GM13977 (cell line): ENCODE measurements around the gene OR2Z1.

Experiments used
- DNase-seq: peaks from one replicate; pipeline ENCODE4 v3.0.0; 2012; ENCODE audit warnings: low spot score
- CTCF ChIP-seq: IDR thresholded peaks from 2 replicates; pipeline ENCODE4 v1.5.1; 2012; ENCODE audit warnings: mild to moderate bottlenecking, control low read depth; ENCODE audit not compliant: insufficient read depth; ENCODE audit errors: extremely low read depth, missing control alignments
- in situ Hi-C: fragments of 300-500 bp; cut with MboI; formaldehyde crosslinking; loops from one replicate; pipeline ENCODE4 v1.12.0; 2022; ENCODE audit warnings: low sequenced_read_pairs, low pct_unique_long_range_greater_than_20kb, mixed read lengths, inconsistent platforms; ENCODE audit not compliant: unreplicated experiment

The OR2Z1 gene

GRCh38 chr19:8721334-8721733 lies at the start of gene OR2Z1:
OR2Z1 (plus strand) TSS chr19:8721634; CDS start chr19:8731029, 9,395 bp downstream.
- in situ Hi-C loops = no loop called here
- DNase-seq = no peak
- TF ChIP-seq CTCF = no peak

- in situ Hi-C loops = no loop called here
- DNase-seq = no peak
These were observed 48.0 kb upstream of the OR2Z1 start for GRCh38 chr19:8673276-8673891.

GRCh38 chr19:8675066-8675465 lies 46.4 kb upstream of the OR2Z1 start:
- in situ Hi-C loops = no loop called here
- no peak for TF ChIP-seq CTCF
- DNase-seq = no peak

More at GRCh38 chr19:8673276-8673891, 48.0 kb upstream of the OR2Z1 start:
- TF ChIP-seq CTCF = no peak

- in situ Hi-C loops = no loop called here
- DNase-seq = no peak
These were observed 43.1 kb upstream of the OR2Z1 start for GRCh38 chr19:8678244-8678807.

GRCh38 chr19:8680676-8681344 lies 40.6 kb upstream of the OR2Z1 start:
- DNase-seq = no peak
- in situ Hi-C loops = no loop called here
- TF ChIP-seq CTCF = no peak

More at GRCh38 chr19:8678244-8678807, 43.1 kb upstream of the OR2Z1 start:
- no peak for TF ChIP-seq CTCF

GRCh38 chr19:8681345-8682029 lies 39.9 kb upstream of the OR2Z1 start:
- in situ Hi-C loops = no loop called here
- DNase-seq = no peak
- no peak for TF ChIP-seq CTCF
